ENCODE results near the gene TGFBRAP1.

- TF ChIP-seq CTCF (IDR thresholded peaks at IDR 0.05) (no peak), POLR2A (IDR thresholded peaks at IDR 0.05) (no peak)
Observed at GRCh38 chr2:105364436-105365139, 35.1 kb upstream of the TGFBRAP1 start.

Data from Peyer's patch (tissue), 4 donors.